Erythroblast (primary cell): ENCODE measurements around the gene FBXL17.

Source experiments
- DNase-seq, 2 experiments: peaks; one replicate each; lab custom pipeline; 2025; lab: John Stamatoyannopoulos, UW
- GATA1 ChIP-seq: IDR thresholded peaks from 2 replicates; pipeline ENCODE4 v1.6.1; 2011; ENCODE audit warnings: low read depth, mild to moderate bottlenecking, control low read depth, low read length, moderate library complexity
- POLR2A ChIP-seq: IDR thresholded peaks from 2 replicates; pipeline ENCODE4 v1.6.1; 2011; ENCODE audit warnings: mild to moderate bottlenecking, low read length

The FBXL17 gene

GRCh38 chr5:107993341-107993740 lies 388.6 kb downstream of the FBXL17 start:
- no peak for DNase-seq
- TF ChIP-seq GATA1: no peak
- no peak for TF ChIP-seq POLR2A

DNA sequence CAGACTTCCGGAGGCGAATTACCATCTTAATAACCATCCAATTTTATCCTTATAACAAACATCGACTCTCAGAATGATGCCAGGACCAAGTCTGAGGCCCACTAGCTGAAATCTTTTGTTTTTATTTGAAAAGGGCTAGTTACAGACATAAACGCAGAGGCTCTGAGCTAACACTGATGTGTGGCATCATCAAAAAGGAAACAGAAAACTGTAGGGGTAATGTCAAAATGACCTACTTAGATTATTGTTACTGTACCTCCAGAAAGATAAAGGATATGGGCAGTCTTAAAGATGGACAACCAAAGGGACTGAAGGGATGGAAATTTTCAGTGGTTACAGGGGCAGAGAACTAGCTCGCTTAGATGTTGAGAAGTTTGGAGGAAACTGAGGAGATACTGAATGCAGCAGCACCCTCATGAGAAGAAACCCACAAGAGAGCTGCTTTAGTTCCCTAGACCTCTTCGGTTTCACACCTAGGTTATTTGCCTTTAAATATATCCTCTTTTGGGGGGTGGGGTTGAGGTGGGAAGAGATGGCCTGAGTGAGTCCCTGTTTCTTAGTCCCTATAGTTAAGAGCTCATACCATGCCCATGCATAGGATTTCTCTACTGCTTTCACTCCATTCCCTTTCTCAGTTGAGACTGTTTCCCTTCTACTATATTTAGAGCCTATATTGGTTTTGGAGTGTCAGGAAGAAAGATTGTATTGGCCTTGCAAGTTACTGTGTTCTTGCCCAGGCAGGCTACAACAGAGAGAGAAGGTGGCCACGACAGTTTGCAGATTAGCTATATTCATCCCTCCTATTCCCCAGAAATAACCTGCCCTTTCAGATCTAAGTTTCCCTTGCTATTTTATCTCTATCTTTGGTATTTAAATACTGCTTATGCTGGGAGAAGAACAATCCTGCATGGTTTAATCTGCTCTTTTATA lies 390.8 kb downstream of the FBXL17 start:
- TF ChIP-seq POLR2A (no peak), GATA1 (no peak)
- no peak for DNase-seq

DNA sequence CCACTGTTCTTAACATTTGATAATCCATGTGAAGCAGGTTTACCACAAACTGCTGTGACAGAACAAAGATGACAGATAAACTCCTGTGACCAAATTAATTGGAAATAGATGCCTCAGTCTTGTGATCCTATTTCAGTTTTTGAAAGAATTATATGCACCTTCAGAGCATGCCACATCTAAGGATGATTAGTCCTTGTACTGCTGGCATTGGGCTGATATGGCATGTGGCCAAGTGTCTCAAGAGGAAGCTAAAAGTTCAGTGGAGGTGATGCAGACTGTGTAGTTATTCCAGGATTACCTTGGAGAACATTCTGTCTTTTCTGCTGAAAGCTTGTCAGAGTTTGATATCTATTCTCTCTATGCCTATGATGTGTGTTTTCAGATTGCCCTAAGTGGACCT lies 396.8 kb downstream of the FBXL17 start:
- peak; percentile 78 to 82 for DNase-seq
- TF ChIP-seq GATA1: no peak
- TF ChIP-seq POLR2A: no peak

DNA sequence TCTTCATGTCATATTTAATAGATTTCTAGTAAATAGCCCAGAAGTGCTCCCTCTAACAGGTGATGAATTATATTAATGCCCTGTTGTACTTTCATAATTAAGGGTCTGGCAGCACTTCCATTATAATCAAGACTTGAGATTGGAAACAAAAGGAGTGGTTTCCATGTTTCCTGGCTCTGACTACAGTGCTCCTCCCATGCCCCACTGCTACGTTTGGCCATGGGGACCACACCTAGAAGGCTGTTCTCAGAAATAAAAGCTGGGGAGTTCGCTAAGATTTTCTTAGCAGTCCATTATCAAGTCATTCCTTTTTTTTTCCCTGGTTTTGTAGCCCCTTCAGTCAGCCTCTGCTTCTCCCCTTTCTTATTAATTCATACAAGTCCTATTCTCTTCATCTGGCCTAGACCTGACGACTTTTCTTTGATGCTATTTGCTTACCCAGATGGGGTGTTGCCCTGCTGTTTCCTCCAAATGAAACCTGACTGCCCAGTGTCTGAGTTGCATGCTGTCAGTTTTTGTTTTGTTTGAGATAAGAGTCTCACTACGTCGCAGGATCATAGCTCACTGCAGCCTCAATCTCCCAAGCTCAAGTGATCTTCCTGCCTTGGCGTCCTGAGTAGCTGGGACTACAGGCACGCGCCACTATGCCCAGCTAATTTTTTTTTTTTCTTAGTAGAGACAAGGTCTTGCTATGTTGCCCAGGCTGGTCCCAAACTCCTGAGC lies 399.0 kb downstream of the FBXL17 start:
- peak in 1 of 2 experiments; percentile 25 for DNase-seq
- TF ChIP-seq GATA1 (no peak), POLR2A (no peak)

- no peak for DNase-seq
- no peak for TF ChIP-seq POLR2A
- no peak for TF ChIP-seq GATA1
Observed at GRCh38 chr5:107980923-107981692, 400.8 kb downstream of the FBXL17 start.

DNA sequence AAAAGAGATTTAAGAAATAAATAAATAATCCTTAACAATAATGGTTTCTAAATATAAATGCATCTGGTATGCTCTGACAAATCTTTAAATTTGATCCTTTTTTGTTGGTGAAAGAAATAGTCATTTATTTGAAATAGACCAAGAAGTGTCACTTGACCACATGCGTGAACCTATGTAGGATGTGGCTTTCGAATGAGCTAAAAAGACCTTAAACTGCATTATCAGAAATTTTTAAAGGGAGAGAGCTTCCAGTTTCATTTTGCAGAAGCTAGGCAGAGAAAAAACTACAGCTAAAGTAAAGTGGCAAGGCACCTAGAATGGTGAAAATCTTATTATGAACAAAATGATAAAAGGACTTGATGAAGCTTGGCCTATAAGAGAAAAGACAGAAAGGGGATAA lies 402.0 kb downstream of the FBXL17 start:
- TF ChIP-seq POLR2A (no peak), GATA1 (no peak)
- no peak for DNase-seq

- TF ChIP-seq GATA1 (no peak), POLR2A (no peak)
- no peak for DNase-seq
Observed at GRCh38 chr5:107979291-107979690, 402.6 kb downstream of the FBXL17 start.

GRCh38 chr5:107977550-107978071 lies 404.3 kb downstream of the FBXL17 start:
- no peak for DNase-seq
- no peak for TF ChIP-seq GATA1
- no peak for TF ChIP-seq POLR2A

DNA sequence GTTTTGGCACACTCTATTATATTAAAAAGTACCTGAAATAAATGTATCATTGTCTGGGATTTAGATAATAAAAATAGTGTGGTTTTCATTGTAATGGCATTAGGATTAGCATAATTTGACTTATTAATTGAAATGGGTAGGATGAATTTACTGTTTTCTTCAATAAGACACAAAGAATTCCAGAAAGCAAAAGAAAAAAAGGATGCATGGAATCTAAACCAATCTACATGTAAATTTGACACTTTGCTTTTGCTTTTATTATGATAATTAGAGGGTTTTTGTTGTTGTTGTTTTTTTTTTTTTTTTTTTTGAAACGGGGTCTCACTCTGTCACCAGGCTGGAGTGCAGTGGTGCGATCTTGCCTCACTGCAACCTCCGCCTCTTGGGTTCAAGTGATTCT lies 406.3 kb downstream of the FBXL17 start:
- no peak for DNase-seq
- no peak for TF ChIP-seq GATA1
- TF ChIP-seq POLR2A: no peak

DNA sequence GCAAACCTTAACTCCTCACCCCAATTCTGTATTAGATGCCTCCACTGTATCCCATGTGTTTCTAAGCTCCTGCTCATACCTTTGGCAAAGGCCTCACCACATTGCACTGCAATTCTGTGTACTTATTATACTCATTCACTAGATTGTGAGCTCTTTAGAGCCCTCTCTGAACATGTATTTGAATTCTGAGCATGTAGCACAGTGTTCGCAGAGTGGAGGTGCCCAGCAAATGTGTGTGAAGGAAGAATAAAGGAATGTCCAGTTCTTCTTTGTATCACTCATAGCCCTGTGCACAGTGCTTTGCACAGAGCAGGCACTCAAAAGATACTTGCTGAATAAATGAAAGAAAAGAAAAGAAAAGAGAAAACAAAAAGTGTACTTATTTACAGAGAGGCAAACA lies 410.1 kb downstream of the FBXL17 start:
- no peak for DNase-seq
- TF ChIP-seq POLR2A (no peak), GATA1 (no peak)

GRCh38 chr5:107969847-107970246 lies 412.1 kb downstream of the FBXL17 start:
- TF ChIP-seq GATA1 (no peak), POLR2A (no peak)
- DNase-seq: no peak

- DNase-seq: peak in 1 of 2 experiments; percentile 15
- TF ChIP-seq GATA1: no peak
- no peak for TF ChIP-seq POLR2A
Observed at GRCh38 chr5:107968998-107969397, 412.9 kb downstream of the FBXL17 start.

DNA sequence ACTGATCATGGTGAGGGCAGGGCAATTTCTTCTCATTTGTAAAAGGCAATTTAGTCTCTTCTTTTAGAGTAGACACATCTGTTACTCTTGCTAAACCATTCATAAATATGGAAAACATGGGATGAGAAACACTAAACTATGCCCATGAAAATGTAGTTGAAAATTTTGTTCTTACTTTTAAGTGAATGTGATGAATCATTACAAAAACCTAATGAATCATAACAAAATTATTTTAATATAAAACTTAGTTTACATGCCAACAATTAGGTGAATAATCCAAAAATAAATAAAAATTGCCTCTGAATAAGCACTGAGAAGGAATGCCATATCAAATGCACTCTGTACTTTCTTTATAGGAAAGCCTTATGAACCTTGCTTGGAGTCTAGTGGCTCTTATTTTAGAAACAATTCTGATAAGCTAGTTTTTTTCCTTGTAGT lies 413.5 kb downstream of the FBXL17 start:
- TF ChIP-seq POLR2A (no peak), GATA1 (no peak)
- DNase-seq: no peak

DNA sequence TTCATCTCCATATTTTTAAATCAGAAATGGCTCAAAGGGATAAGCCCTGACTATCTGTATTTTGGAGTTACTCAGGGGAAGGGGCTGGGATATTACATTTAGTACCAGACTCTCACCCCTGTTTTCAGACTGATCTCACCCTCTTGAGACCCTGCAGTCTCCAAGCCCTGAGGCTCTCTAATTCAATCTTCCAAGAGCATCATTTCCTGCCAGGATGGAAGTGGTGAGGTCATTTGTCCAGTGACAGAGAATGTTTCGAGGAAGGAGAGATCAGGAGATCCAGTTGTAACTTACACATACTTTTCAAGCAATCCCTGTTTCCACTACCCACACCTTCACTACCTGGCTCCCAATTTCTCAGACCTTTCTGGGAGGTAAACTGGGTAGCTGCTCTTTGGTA lies 415.7 kb downstream of the FBXL17 start:
- DNase-seq: no peak
- TF ChIP-seq POLR2A (no peak), GATA1 (no peak)
